GM19023 (cell line): ENCODE results near the gene MOGAT2.
A peak's percentile ranks its signal among the peaks of the same experiment; 100 is the strongest.
"Not testable (repeated sequence)": the region's sequence is repeated elsewhere in the genome, so short reads cannot be mapped to it uniquely, and the experiment has no call there.

Experiments used
- ATAC-seq: cut with Tn5 transposase; IDR thresholded peaks from one replicate; pipeline ENCODE4 v1.9.1; 2021; ENCODE audit warnings: mild to moderate bottlenecking, moderate library complexity; ENCODE audit not compliant: unreplicated experiment

The MOGAT2 gene

DNA sequence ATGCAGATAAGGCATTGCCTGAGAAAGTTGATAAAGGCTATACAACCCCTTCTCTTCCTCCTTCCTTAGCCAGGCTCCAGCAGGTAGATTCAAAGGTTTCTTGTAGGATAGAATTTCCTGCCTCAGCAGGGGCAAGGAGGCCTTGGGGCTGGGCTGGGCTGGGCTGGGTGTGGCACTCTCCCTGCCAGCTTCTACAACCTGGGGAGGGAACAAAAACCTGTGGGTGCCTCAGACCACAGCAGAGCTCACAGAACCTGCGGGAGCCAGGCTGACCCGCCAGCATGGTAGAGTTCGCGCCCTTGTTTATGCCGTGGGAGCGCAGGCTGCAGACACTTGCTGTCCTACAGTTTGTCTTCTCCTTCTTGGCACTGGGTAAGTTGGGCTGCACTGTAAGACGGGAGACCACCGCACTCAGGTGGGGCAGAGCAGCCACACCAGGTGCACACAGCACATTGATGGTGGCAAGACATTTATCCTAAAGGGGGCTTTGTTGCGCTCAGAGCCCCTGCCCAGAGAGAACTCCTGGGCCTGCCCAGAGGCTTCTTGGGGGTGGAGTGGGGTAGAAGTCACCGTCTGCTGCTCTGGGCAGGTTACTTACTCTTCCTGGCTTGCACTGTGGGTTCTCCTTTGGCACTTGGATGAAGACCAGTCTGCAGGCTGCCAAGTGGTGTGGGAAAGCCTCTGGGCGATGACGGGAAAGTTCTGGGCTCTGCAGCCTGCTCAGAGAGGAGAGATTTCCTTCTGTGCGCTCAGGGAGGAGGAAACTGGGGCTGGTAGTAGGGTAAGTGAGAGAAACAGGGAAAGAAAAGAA lies at the start of gene MOGAT2:
MOGAT2 (plus strand) TSS at position 231 of the 811 bp plus-strand sequence; CDS start at position 282, 51 bp downstream.
- no peak for ATAC-seq

- no peak for ATAC-seq
These were observed 49.0 kb upstream of the MOGAT2 start, which contains the start of gene MAP6 for GRCh38 chr11:75668451-75669297. MAP6 (minus strand) TSS chr11:75669038; CDS start chr11:75668369, 669 bp downstream.

GRCh38 chr11:75673977-75674582 lies 43.6 kb upstream of the MOGAT2 start:
- ATAC-seq: no peak

GRCh38 chr11:75677275-75677674 lies 40.4 kb upstream of the MOGAT2 start:
- no peak for ATAC-seq

DNA sequence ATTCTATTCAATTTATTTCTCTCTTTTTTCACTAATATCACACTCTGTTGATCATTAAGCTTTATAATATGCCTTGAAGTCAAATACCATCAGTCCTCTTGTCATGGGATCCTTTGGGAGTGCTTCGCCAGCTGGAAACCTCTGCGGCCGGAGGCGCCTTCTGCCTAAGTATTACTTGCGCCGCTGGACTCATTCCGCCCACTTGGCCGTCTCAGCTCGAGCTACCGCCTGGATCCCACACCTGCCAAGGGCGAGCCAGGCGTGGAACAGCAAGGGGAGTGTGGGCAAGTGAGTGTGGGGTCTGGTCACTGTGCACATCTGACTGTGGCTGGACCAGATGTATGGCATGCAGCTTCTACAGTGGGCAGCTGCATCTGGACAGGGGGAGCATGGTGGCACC lies 39.7 kb upstream of the MOGAT2 start:
- ATAC-seq: no peak

GRCh38 chr11:75678620-75679259 lies 38.9 kb upstream of the MOGAT2 start:
- ATAC-seq: no peak

GRCh38 chr11:75679566-75679965 lies 38.1 kb upstream of the MOGAT2 start:
- ATAC-seq: no peak

- ATAC-seq: not testable (repeated sequence)
These were observed 33.8 kb upstream of the MOGAT2 start for GRCh38 chr11:75683856-75684255.

DNA sequence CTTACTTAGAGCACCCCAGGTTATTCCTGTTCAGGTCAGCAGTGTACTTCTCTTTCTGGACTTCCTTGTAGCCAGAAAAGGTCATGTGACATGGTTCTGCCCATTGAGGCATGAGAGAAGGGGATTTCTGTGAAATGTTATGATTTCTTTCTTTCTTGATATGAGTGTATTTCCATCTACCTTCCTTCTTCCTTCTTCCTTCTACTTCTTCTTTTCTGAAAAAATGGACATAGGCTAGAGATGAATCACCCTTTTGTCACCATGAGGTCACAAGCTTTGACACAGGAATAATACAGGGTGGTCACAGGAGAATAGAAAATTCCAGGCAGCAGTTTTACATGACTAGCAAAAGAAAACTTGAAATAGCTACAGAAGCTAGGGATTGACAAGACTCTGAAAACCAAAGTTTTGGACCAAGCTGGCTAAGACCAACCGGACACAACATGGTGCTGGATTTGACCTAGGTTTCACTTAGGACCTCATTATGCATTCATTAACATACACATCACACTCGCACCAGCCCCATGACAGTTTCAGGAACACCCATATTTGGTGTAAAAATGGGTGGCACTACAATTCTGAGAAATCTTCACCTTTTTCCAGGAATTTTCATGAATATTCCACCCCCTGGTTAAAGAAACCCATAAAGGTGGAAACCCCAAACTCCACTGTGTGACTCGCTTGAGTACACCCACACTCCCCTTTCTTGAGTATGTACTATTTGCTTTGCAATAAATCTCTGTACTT lies 27.6 kb upstream of the MOGAT2 start:
- ATAC-seq: peak; percentile 54

GRCh38 chr11:75691804-75692203 lies 25.8 kb upstream of the MOGAT2 start:
- no peak for ATAC-seq

DNA sequence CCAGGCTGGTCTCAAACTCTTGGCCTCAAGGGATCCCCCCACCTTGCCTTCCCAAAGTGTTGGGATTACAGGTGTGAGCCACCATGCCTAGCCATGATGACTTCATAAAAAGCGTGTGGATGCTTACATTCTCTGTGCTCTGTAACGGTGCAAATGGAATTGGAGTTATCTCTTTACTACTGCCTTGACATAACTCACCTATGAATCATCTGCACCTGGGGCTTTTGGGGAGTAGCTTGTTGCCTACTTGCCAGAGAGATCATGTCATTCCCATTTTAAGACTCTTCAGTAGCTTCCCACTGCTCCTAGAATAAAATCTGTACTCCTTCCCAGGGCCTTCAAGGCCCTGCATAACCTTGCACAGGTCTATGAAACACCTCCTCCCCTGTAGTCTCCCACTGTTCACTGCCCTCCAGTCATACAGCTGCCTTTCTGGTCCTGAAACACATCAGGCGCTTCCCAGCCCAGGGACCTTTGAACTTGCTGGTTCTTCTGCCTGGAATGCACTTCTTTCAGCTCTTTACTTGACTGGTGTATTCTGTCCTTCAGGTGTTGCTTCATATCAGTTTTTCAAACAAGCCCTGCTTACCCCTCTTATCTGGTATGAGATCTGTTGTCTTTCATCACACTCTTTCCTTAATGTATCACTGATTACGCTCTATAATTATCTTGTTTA lies 19.6 kb upstream of the MOGAT2 start:
- ATAC-seq: no peak

- ATAC-seq: no peak
These were observed 16.7 kb upstream of the MOGAT2 start for GRCh38 chr11:75700940-75701339.

DNA sequence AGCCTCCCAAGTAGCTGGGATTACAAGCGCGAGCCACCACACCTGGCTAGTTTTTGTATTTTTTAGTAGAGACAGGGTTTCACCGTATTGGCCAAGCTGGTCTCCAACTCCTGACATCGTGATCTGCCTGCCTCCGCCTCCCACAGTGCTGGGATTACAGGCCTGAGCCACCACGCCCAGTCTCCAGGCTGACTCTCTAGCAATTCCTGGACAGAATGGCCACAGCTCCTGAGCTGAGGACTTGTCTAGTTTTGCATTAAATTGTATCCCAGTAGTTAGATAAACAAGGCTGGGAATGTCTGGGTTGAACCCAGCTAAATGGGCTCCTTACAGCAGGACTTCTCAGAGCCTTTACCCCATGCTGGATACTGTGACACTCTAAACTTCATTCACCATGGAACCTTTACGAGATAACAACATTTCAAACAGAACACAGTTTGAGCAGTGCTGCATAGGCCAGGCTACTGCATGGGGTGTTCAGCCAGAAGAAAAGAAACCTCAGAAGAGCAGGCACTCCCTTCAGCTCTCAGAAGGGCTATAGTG lies 13.9 kb upstream of the MOGAT2 start:
- ATAC-seq: no peak

- no peak for ATAC-seq
These were observed 12.1 kb upstream of the MOGAT2 start for GRCh38 chr11:75705541-75705940.

- ATAC-seq: peak; percentile 60
These were observed 11.3 kb upstream of the MOGAT2 start for GRCh38 chr11:75706260-75706729.

GRCh38 chr11:75714211-75714610 lies 3.4 kb upstream of the MOGAT2 start:
- no peak for ATAC-seq

- ATAC-seq: no peak
These were observed 1.9 kb upstream of the MOGAT2 start for GRCh38 chr11:75715688-75716087.

- ATAC-seq: no peak
These were observed 979 bp upstream of the MOGAT2 start for GRCh38 chr11:75716659-75717058.
